Ishikawa (cell line): ENCODE measurements around the gene SLC9A2.

ENCODE experiments used
- CEBPB ChIP-seq: IDR thresholded peaks from 2 replicates; pipeline ENCODE4 v1.6.1; 2012
- CREB1 ChIP-seq: IDR thresholded peaks from 2 replicates; pipeline ENCODE4 v1.6.1; 2012; ENCODE audit warnings: low read depth
- EGR1 ChIP-seq: IDR thresholded peaks from 2 replicates; pipeline ENCODE4 v1.6.1; 2012
- EP300 ChIP-seq: IDR thresholded peaks from 2 replicates; pipeline ENCODE4 v1.6.1; 2012; ENCODE audit warnings: borderline replicate concordance
- FOXM1 ChIP-seq: IDR thresholded peaks from 2 replicates; pipeline ENCODE4 v1.6.1; 2012; ENCODE audit warnings: low read depth, borderline replicate concordance
- MAX ChIP-seq: IDR thresholded peaks from 2 replicates; pipeline ENCODE4 v1.6.1; 2012
- NFIC ChIP-seq: IDR thresholded peaks from 2 replicates; pipeline ENCODE4 v1.6.1; 2012
- RAD21 ChIP-seq: IDR thresholded peaks from 2 replicates; pipeline ENCODE4 v1.6.1; 2012; ENCODE audit warnings: low read depth
- REST ChIP-seq: IDR thresholded peaks from 2 replicates; pipeline ENCODE4 v1.6.1; 2012; ENCODE audit warnings: low read depth, mild to moderate bottlenecking
- TAF1 ChIP-seq: IDR thresholded peaks from 2 replicates; pipeline ENCODE4 v1.6.1; 2012; ENCODE audit warnings: low read depth, mild to moderate bottlenecking
- TCF12 ChIP-seq: IDR thresholded peaks from 2 replicates; pipeline ENCODE4 v1.6.1; 2012; ENCODE audit warnings: low read depth
- TEAD4 ChIP-seq: IDR thresholded peaks from 2 replicates; pipeline ENCODE4 v1.6.1; 2012
- USF1 ChIP-seq: IDR thresholded peaks from 2 replicates; pipeline ENCODE4 v1.6.1; 2012
- YY1 ChIP-seq: IDR thresholded peaks from 2 replicates; pipeline ENCODE4 v1.6.1; 2012; ENCODE audit warnings: low read depth
- ZBTB7A ChIP-seq: IDR thresholded peaks from 2 replicates; pipeline ENCODE4 v1.6.1; 2012; ENCODE audit warnings: low read depth

SLC9A2 gene

GRCh38 chr2:102672107-102672776 lies 52.9 kb downstream of the SLC9A2 start:
- TF ChIP-seq NFIC (no peak), TAF1 (no peak), EP300 (no peak)

- TF ChIP-seq TAF1 = no peak
- TF ChIP-seq MAX = no peak
- TF ChIP-seq REST = no peak
- no peak for TF ChIP-seq RAD21
- no peak for TF ChIP-seq FOXM1
- no peak for TF ChIP-seq CREB1
- no peak for TF ChIP-seq TCF12
- no peak for TF ChIP-seq YY1
- no peak for TF ChIP-seq USF1
- TF ChIP-seq ZBTB7A = no peak
- no peak for TF ChIP-seq CEBPB
- no peak for TF ChIP-seq TEAD4
- TF ChIP-seq EP300 = no peak
- no peak for TF ChIP-seq EGR1
- no peak for TF ChIP-seq NFIC
Observed at GRCh38 chr2:102674370-102674769, 55.0 kb downstream of the SLC9A2 start.

- peak; percentile 46 for TF ChIP-seq USF1
- no peak for TF ChIP-seq CREB1
Observed at GRCh38 chr2:102674836-102675235, 55.5 kb downstream of the SLC9A2 start.

GRCh38 chr2:102677244-102678215 lies 58.2 kb downstream of the SLC9A2 start:
- TF ChIP-seq REST = no peak
- no peak for TF ChIP-seq CEBPB
- TF ChIP-seq CREB1 = no peak
- TF ChIP-seq TAF1 = no peak
- TF ChIP-seq USF1 = no peak
- TF ChIP-seq ZBTB7A = no peak
- no peak for TF ChIP-seq RAD21
- TF ChIP-seq EP300 = no peak
- TF ChIP-seq EGR1 = no peak
- no peak for TF ChIP-seq FOXM1
- no peak for TF ChIP-seq MAX
- TF ChIP-seq TCF12 = no peak
- TF ChIP-seq YY1 = no peak
- TF ChIP-seq NFIC = no peak
- TF ChIP-seq TEAD4 = no peak

- no peak for TF ChIP-seq MAX
Observed at GRCh38 chr2:102678442-102678841, 59.1 kb downstream of the SLC9A2 start.
